Upper lobe of left lung (tissue), 4 donors: ENCODE results near the gene NME3.

Experiments
- EP300 ChIP-seq, 4 donors: sonication (generic); formaldehyde crosslinking; IDR thresholded peaks; one replicate each; pipeline ENCODE4 v1.5.1; 2017; ENCODE audit warnings: antibody characterized with exemption in 4 of 4, control low read depth in 2 of 4
- POLR2A ChIP-seq, 4 donors: fragments of 450-650 bp; IDR thresholded peaks; one replicate each; pipeline ENCODE4 v1.5.1; 2016 to 2017; ENCODE audit warnings: antibody characterized with exemption in 4 of 4, mild to moderate bottlenecking in 2 of 4
- TF ChIP-seq, protein P1 (sequence below), 6 experiments: fragments of 450-650 bp in 4 of 6; fragments of 200-600 bp in 2 of 6; sonication (generic) in 2 of 6; IDR thresholded peaks; one replicate each; pipeline ENCODE4 v1.5.1; 2016 to 2019; ENCODE audit warnings: antibody characterized with exemption in 6 of 6

DNA sequence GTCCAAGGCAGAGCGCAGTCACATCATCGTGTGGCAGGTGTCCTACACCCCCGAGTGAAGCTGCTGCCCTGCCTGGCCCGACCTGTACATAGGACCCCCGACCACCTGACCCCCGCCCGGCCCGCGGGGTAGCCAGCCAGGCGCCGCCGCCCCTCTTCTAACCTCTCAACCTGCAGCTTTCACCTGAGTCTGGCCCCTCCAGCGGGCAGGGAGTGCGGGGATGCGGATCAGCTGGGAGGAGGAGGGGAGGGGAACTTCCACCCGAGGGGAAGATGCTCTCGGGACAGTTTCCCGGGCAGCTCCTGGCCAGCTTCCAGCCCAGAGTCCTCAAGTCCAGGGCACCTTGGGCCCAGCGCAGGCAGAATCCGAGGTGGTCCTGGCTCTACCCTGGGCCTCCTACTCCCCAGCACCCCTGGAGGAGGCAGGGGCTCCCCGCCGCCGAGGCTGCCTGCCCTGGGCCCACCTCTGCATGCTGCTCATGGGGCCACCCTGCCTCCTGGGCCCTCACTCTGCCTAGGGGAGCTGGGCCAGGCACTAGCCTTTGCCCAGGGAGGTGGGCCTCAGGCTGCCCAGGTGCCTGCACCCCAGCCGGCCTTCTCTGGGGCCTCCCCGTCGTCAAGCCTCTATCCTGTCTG lies 2.5 kb downstream of the NME3 start:
- TF ChIP-seq, protein P1, sequence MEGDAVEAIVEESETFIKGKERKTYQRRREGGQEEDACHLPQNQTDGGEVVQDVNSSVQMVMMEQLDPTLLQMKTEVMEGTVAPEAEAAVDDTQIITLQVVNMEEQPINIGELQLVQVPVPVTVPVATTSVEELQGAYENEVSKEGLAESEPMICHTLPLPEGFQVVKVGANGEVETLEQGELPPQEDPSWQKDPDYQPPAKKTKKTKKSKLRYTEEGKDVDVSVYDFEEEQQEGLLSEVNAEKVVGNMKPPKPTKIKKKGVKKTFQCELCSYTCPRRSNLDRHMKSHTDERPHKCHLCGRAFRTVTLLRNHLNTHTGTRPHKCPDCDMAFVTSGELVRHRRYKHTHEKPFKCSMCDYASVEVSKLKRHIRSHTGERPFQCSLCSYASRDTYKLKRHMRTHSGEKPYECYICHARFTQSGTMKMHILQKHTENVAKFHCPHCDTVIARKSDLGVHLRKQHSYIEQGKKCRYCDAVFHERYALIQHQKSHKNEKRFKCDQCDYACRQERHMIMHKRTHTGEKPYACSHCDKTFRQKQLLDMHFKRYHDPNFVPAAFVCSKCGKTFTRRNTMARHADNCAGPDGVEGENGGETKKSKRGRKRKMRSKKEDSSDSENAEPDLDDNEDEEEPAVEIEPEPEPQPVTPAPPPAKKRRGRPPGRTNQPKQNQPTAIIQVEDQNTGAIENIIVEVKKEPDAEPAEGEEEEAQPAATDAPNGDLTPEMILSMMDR (IDR thresholded peaks at IDR 0.05), result no peak
- no peak for TF ChIP-seq POLR2A (IDR thresholded peaks at IDR 0.05)
- TF ChIP-seq EP300 (IDR thresholded peaks at IDR 0.05), result no peak
